ENCODE data around the gene ANKRD6.

ANKRD6 gene

DNA sequence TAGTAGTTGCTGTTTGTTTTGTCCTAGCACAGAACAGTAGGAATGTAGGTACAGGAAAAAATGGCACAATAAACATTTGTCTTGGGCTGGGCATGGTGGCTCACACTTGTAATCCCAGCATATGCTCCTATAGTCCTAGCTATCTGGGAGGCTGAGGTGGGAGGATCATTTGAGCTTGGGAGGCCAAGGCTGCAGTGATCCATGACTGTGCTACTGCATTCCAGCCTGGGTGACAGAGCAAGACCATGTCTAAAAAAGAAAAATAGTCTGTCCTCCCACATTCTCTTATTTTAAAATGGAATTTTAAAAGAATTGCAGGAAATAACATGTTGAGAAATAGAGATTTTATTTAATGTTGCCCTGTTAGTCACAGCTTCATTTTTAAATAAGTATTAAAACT lies 87.8 kb downstream of the ANKRD6 start:
- TF ChIP-seq, protein P1, sequence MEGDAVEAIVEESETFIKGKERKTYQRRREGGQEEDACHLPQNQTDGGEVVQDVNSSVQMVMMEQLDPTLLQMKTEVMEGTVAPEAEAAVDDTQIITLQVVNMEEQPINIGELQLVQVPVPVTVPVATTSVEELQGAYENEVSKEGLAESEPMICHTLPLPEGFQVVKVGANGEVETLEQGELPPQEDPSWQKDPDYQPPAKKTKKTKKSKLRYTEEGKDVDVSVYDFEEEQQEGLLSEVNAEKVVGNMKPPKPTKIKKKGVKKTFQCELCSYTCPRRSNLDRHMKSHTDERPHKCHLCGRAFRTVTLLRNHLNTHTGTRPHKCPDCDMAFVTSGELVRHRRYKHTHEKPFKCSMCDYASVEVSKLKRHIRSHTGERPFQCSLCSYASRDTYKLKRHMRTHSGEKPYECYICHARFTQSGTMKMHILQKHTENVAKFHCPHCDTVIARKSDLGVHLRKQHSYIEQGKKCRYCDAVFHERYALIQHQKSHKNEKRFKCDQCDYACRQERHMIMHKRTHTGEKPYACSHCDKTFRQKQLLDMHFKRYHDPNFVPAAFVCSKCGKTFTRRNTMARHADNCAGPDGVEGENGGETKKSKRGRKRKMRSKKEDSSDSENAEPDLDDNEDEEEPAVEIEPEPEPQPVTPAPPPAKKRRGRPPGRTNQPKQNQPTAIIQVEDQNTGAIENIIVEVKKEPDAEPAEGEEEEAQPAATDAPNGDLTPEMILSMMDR (IDR thresholded peaks at IDR 0.05; ENCODE audit: borderline replicate concordance, insufficient read depth, low read depth, low read length) = no peak
- H3K4me3 ChIP-seq (ENCODE audit: low read depth, low read length) = no peak overlapping the region

GRCh38 chr6:89522778-89523177 lies 89.8 kb downstream of the ANKRD6 start:
- H3K4me3 ChIP-seq (ENCODE audit: low read depth, low read length) = no peak overlapping the region
- TF ChIP-seq, protein P1 (IDR thresholded peaks at IDR 0.05; ENCODE audit: borderline replicate concordance, insufficient read depth, low read depth, low read length) = no peak

DNA sequence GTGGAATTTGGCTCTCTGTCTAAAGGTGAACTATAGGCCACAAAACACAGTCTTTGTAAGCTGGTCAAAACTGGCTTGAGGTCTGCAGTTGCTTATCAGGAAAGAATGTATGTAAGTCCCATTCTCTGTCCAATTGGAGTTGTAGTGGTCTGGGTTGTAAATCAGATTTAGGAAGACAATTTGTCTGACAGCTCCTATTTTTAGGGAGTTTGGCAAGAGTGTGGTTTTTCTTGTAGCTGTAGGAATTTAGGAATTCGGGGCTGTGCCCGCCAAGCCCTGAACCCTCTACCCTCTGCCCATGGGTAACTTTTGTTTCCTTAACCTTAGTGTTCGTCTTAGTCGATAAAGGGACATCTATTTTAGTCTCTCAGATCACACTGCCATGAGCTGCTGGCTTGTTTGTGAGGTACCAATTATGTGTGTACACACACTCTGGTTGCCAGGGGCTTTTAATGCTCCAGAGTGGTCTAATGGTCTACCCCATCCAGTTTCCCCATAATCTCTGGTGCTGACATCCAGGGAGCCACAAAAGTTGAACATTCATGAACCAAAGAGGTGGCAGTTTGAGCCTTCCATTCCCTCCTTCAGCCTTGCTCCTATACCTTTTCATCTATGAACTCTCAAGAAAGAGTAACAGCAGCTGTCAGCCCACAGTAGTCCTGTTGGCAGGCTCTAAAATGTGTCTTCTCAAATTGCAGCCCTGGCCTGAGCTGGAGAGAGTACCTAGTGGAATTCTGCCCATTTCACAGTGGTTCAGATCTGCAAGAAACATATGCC lies 93.0 kb downstream of the ANKRD6 start:
- H3K4me3 ChIP-seq (ENCODE audit: low read depth, low read length) = no peak overlapping the region

GRCh38 chr6:89526563-89526869 lies 93.6 kb downstream of the ANKRD6 start:
- H3K4me3 ChIP-seq (ENCODE audit: low read depth, low read length) = no peak overlapping the region
- TF ChIP-seq, protein P1 (IDR thresholded peaks at IDR 0.05; ENCODE audit: borderline replicate concordance, insufficient read depth, low read depth, low read length) = no peak

More for the DNA sequence above, 93.0 kb downstream of the ANKRD6 start:
- TF ChIP-seq, protein P1 (IDR thresholded peaks at IDR 0.05; ENCODE audit: borderline replicate concordance, insufficient read depth, low read depth, low read length) = no peak

GRCh38 chr6:89527634-89528033 lies 94.7 kb downstream of the ANKRD6 start:
- no peak overlapping the region for H3K4me3 ChIP-seq (ENCODE audit: low read depth, low read length)
- TF ChIP-seq, protein P1 (IDR thresholded peaks at IDR 0.05; ENCODE audit: borderline replicate concordance, insufficient read depth, low read depth, low read length) = no peak

GRCh38 chr6:89528866-89529265 lies 95.9 kb downstream of the ANKRD6 start:
- no peak overlapping the region for H3K4me3 ChIP-seq (ENCODE audit: low read depth, low read length)
- TF ChIP-seq, protein P1 (IDR thresholded peaks at IDR 0.05; ENCODE audit: borderline replicate concordance, insufficient read depth, low read depth, low read length) = no peak

DNA sequence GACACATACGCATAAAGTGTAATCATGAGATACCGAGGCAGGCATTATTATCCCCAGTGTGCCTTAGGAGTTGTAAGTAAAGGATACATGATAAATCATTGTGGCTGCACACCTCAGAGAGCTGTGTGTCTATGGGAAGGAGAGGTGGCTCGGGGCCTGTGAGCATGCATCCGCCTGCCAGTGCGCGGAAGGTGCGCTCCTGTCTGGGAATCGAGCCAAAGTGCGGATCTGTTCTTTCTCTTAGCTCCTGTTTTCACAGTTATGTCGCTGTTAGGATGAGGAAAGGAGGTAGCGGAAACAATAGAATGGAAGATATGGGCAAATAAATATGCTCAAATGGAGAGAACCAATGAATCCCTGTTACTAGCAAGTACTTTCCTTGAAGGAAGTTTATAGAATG lies 98.0 kb downstream of the ANKRD6 start:
- no peak overlapping the region for H3K4me3 ChIP-seq (ENCODE audit: low read depth, low read length)

More for the DNA sequence above, 98.0 kb downstream of the ANKRD6 start:
- TF ChIP-seq, protein P1 (IDR thresholded peaks at IDR 0.05; ENCODE audit: borderline replicate concordance, insufficient read depth, low read depth, low read length) = no peak

All from GM12875 (cell line).